GM21515 (cell line): ENCODE results near the gene CLCF1.

Experiments
- ATAC-seq: cut with Tn5 transposase; IDR thresholded peaks from one replicate; pipeline ENCODE4 v1.9.1; 2021; ENCODE audit not compliant: unreplicated experiment

CLCF1 gene

GRCh38 chr11:67376063-67376820 is 2.8 kb upstream of the CLCF1 start:
- ATAC-seq = no peak

GRCh38 chr11:67375320-67376055 is 2.1 kb upstream of the CLCF1 start:
- no peak for ATAC-seq

- ATAC-seq = no peak
Measured at GRCh38 chr11:67374571-67375281, 1.3 kb upstream of the CLCF1 start.

GRCh38 chr11:67373648-67374570 is 511 bp upstream of the CLCF1 start:
- ATAC-seq = no peak

GRCh38 chr11:67372321-67372992 is 941 bp downstream of the CLCF1 start:
- no peak for ATAC-seq

GRCh38 chr11:67371911-67372320 is 1.5 kb downstream of the CLCF1 start:
- ATAC-seq = no peak

GRCh38 chr11:67371189-67371910 is 2.0 kb downstream of the CLCF1 start:
- ATAC-seq = no peak

GRCh38 chr11:67370351-67371076 is 2.9 kb downstream of the CLCF1 start:
- ATAC-seq = no peak

GRCh38 chr11:67369801-67370284 is 3.6 kb downstream of the CLCF1 start:
- ATAC-seq = no peak

GRCh38 chr11:67369275-67369674 is 4.1 kb downstream of the CLCF1 start:
- no peak for ATAC-seq

- ATAC-seq = no peak
Measured at GRCh38 chr11:67368621-67369020, 4.8 kb downstream of the CLCF1 start.

GRCh38 chr11:67367761-67368227 is 5.6 kb downstream of the CLCF1 start:
- no peak for ATAC-seq

- ATAC-seq = no peak
Measured at GRCh38 chr11:67366961-67367760, 6.2 kb downstream of the CLCF1 start.

GRCh38 chr11:67366546-67366945 is 6.9 kb downstream of the CLCF1 start:
- ATAC-seq = no peak

GRCh38 chr11:67365736-67366444 is 7.5 kb downstream of the CLCF1 start:
- ATAC-seq = no peak

- ATAC-seq = no peak
Measured at GRCh38 chr11:67364783-67365722, 8.3 kb downstream of the CLCF1 start.
